ENCODE data around the gene APBB3. TPM values are rescaled to one million over a fixed set of nuclear protein-coding genes. Genes with fewer than 3 reads are reported as not detected.

APBB3 gene

Small RNA genes within 50 kb of the gene (small RNA-seq; reads per million reads assigned to genes)
- gene RF00279 (ENCODE audit: insufficient read depth) (not detected), gene RF00443 (ENCODE audit: insufficient read depth) (not detected)

All from mesendoderm (in vitro differentiated cells).